GM12891 (cell line): Measurements from ENCODE around the gene ZKSCAN4.

ENCODE experiments used
- DNase-seq: peaks from one replicate; pipeline ENCODE4 v3.0.0; 2011; ENCODE audit warnings: low spot score; ENCODE audit not compliant: insufficient read length
- FAIRE-seq: peaks from 2 replicates; lab custom pipeline; 2011; peaks lifted over from hg19 to GRCh38; lab: Jason Lieb, UNC
- PAX5 ChIP-seq: IDR thresholded peaks from 2 replicates; pipeline ENCODE4 v1.6.1; 2011; ENCODE audit warnings: low read length, moderate library complexity, mild to moderate bottlenecking; ENCODE audit not compliant: insufficient read depth, severe bottlenecking
- POLR2A ChIP-seq: IDR thresholded peaks from 2 replicates; pipeline ENCODE4 v1.6.1; 2011; ENCODE audit warnings: low read depth, low read length, control low read depth
- POLR2AphosphoS5 ChIP-seq: IDR thresholded peaks from 2 replicates; pipeline ENCODE4 v1.6.1; 2011; ENCODE audit warnings: low read depth, low read length, control low read depth
- POU2F2 ChIP-seq: IDR thresholded peaks from 2 replicates; pipeline ENCODE4 v1.6.1; 2011; ENCODE audit warnings: low read depth, mild to moderate bottlenecking, control low read depth, low read length, moderate library complexity
- SPI1 ChIP-seq: IDR thresholded peaks from 2 replicates; pipeline ENCODE4 v1.6.1; 2011; ENCODE audit warnings: low read depth, low read length, control low read depth
- TAF1 ChIP-seq: IDR thresholded peaks from 2 replicates; pipeline ENCODE4 v1.6.1; 2011; ENCODE audit warnings: low read depth, low read length, control low read depth

Gene ZKSCAN4

GRCh38 chr6:28213213-28213523 is 38.9 kb downstream of the ZKSCAN4 start:
- no peak for FAIRE-seq
- DNase-seq = no peak
- TF ChIP-seq POLR2AphosphoS5 (no peak), PAX5 (no peak), POLR2A (no peak), TAF1 (no peak), SPI1 (no peak), POU2F2 (no peak)

GRCh38 chr6:28212510-28213212 is 39.4 kb downstream of the ZKSCAN4 start:
- peak; percentile 91 for FAIRE-seq
- TF ChIP-seq PAX5 (no peak), POU2F2 (peak; percentile 46; the same call in 1 of the 2 replicates), SPI1 (no peak)
- no peak for DNase-seq

GRCh38 chr6:28211840-28212509 is 40.1 kb downstream of the ZKSCAN4 start:
- DNase-seq = no peak
- no peak for FAIRE-seq
- TF ChIP-seq TAF1 (no peak), PAX5 (no peak), POLR2AphosphoS5 (no peak), SPI1 (no peak), POU2F2 (no peak), POLR2A (no peak)

- DNase-seq (no peak), FAIRE-seq (no peak)
- TF ChIP-seq SPI1 (peak; percentile 26; the same call in 1 of the 2 replicates), TAF1 (no peak)
These were observed 42.1 kb downstream of the ZKSCAN4 start for GRCh38 chr6:28209753-28210535.

- no peak for DNase-seq
- TF ChIP-seq POU2F2 (no peak), TAF1 (no peak), POLR2AphosphoS5 (no peak), PAX5 (no peak), POLR2A (no peak), SPI1 (no peak)
- peak; percentile 57 for FAIRE-seq
These were observed 43.9 kb downstream of the ZKSCAN4 start for GRCh38 chr6:28208111-28208659.

- TF ChIP-seq SPI1 (peak; percentile 38; the same call in 1 of the 2 replicates), POU2F2 (no peak)
- FAIRE-seq (peak; percentile 83), DNase-seq (no peak)
These were observed 44.5 kb downstream of the ZKSCAN4 start for GRCh38 chr6:28207510-28208110.

- no peak for DNase-seq
- peak; percentile 54 for FAIRE-seq
- TF ChIP-seq SPI1 (no peak), POLR2AphosphoS5 (no peak), TAF1 (no peak), POU2F2 (no peak), POLR2A (no peak), PAX5 (no peak)
These were observed 45.0 kb downstream of the ZKSCAN4 start for GRCh38 chr6:28206928-28207509.

- TF ChIP-seq SPI1 (no peak), TAF1 (no peak), POU2F2 (no peak), POLR2A (no peak), POLR2AphosphoS5 (no peak), PAX5 (no peak)
- DNase-seq (no peak), FAIRE-seq (no peak)
These were observed 45.5 kb downstream of the ZKSCAN4 start for GRCh38 chr6:28206527-28206926.

GRCh38 chr6:28205879-28206278 is 46.2 kb downstream of the ZKSCAN4 start:
- DNase-seq = no peak
- FAIRE-seq = no peak
- TF ChIP-seq POLR2AphosphoS5 (no peak), POLR2A (no peak), SPI1 (no peak), TAF1 (no peak), POU2F2 (no peak), PAX5 (no peak)
